Measurements from ENCODE around the gene PDLIM5.
"Not testable (repeated sequence)": the region's sequence is repeated elsewhere in the genome, so short reads cannot be mapped to it uniquely, and the experiment has no call there.

The PDLIM5 gene

GRCh38 chr4:94603170-94603747 is 151.5 kb downstream of the PDLIM5 start:
- no peak for DNase-seq (ENCODE audit: low read depth)

- DNase-seq (ENCODE audit: low read depth): no peak
Measured at GRCh38 chr4:94605241-94605805, 153.6 kb downstream of the PDLIM5 start.

GRCh38 chr4:94610145-94610544 is 158.4 kb downstream of the PDLIM5 start:
- DNase-seq (ENCODE audit: low read depth): no peak

- no peak for DNase-seq (ENCODE audit: low read depth)
Measured at GRCh38 chr4:94613248-94613647, 161.5 kb downstream of the PDLIM5 start.

GRCh38 chr4:94615451-94615850 is 163.7 kb downstream of the PDLIM5 start:
- no peak for DNase-seq (ENCODE audit: low read depth)

- no peak for DNase-seq (ENCODE audit: low read depth)
Measured at GRCh38 chr4:94621491-94622080, 169.8 kb downstream of the PDLIM5 start.

- DNase-seq (ENCODE audit: low read depth): no peak
Measured at GRCh38 chr4:94623126-94623911, 171.6 kb downstream of the PDLIM5 start.

- DNase-seq (ENCODE audit: low read depth): no peak
Measured at GRCh38 chr4:94626942-94627341, 175.2 kb downstream of the PDLIM5 start.

- not testable (repeated sequence) for DNase-seq (ENCODE audit: low read depth)
Measured at GRCh38 chr4:94629058-94629457, 177.3 kb downstream of the PDLIM5 start.

GRCh38 chr4:94629837-94630236 is 178.1 kb downstream of the PDLIM5 start:
- no peak for DNase-seq (ENCODE audit: low read depth)

- no peak for DNase-seq (ENCODE audit: low read depth)
Measured at GRCh38 chr4:94634271-94634670, 182.5 kb downstream of the PDLIM5 start.

GRCh38 chr4:94635177-94635576 is 183.4 kb downstream of the PDLIM5 start:
- DNase-seq (ENCODE audit: low read depth): no peak

- DNase-seq (ENCODE audit: low read depth): no peak
Measured at GRCh38 chr4:94636004-94636403, 184.3 kb downstream of the PDLIM5 start.

- DNase-seq (ENCODE audit: low read depth): no peak
Measured at GRCh38 chr4:94639298-94639697, 187.6 kb downstream of the PDLIM5 start.

- DNase-seq (ENCODE audit: low read depth): no peak
Measured at GRCh38 chr4:94640151-94640550, 188.4 kb downstream of the PDLIM5 start.

- DNase-seq (ENCODE audit: low read depth): no peak
Measured at GRCh38 chr4:94641702-94642560, 190.2 kb downstream of the PDLIM5 start.

- DNase-seq (ENCODE audit: low read depth): no peak
Measured at GRCh38 chr4:94642561-94642866, 190.8 kb downstream of the PDLIM5 start.

- no peak for DNase-seq (ENCODE audit: low read depth)
Measured at GRCh38 chr4:94648699-94649098, 197.0 kb downstream of the PDLIM5 start.

- no peak for DNase-seq (ENCODE audit: low read depth)
Measured at GRCh38 chr4:94649381-94650133, 197.8 kb downstream of the PDLIM5 start.

- DNase-seq (ENCODE audit: low read depth): no peak
Measured at GRCh38 chr4:94650134-94650495, 198.4 kb downstream of the PDLIM5 start.

GRCh38 chr4:94650690-94651089 is 198.9 kb downstream of the PDLIM5 start:
- DNase-seq (ENCODE audit: low read depth): no peak
